HEK293T (cell line): ENCODE data around the gene EDN1.

ENCODE experiments used
- CTCF ChIA-PET: fragments of 350-600 bp; formaldehyde crosslinking; extraction: SDS; loops from one replicate; lab custom pipeline; 2021; ENCODE audit warnings: antibody characterized with exemption, inconsistent platforms; lab: Yijun Ruan, JAX
- POLR2A ChIA-PET: fragments of 350-600 bp; formaldehyde crosslinking; extraction: SDS; loops from one replicate; lab custom pipeline; 2020; ENCODE audit warnings: antibody characterized with exemption, inconsistent platforms; lab: Yijun Ruan, JAX
- DNase-seq: peaks from one replicate; pipeline ENCODE4 v3.0.0; 2012; ENCODE audit warnings: mixed read lengths; ENCODE audit errors: extremely low spot score
- ARNT ChIP-seq: fragments of 450-650 bp; IDR thresholded peaks from 2 replicates; pipeline ENCODE4 v1.6.1; 2017; ENCODE audit warnings: mild to moderate bottlenecking
- BHLHE40 ChIP-seq: fragments of 450-650 bp; IDR thresholded peaks from 2 replicates; pipeline ENCODE4 v1.6.1; 2016; ENCODE audit warnings: mild to moderate bottlenecking, moderate library complexity, borderline replicate concordance
- CTBP1 ChIP-seq: fragments of 450-650 bp; IDR thresholded peaks from 2 replicates; pipeline ENCODE4 v1.6.1; 2016; ENCODE audit warnings: borderline replicate concordance
- ELF4 ChIP-seq: fragments of 450-650 bp; IDR thresholded peaks from 2 replicates; pipeline ENCODE4 v1.6.1; 2017; ENCODE audit warnings: antibody characterized with exemption
- FOXA1 ChIP-seq: fragments of 450-650 bp; IDR thresholded peaks from 2 replicates; pipeline ENCODE4 v1.6.1; 2016; ENCODE audit warnings: mild to moderate bottlenecking
- FOXK2 ChIP-seq: fragments of 450-650 bp; IDR thresholded peaks from 2 replicates; pipeline ENCODE4 v1.6.1; 2016; ENCODE audit warnings: mild to moderate bottlenecking
- FOXM1 ChIP-seq: fragments of 450-650 bp; IDR thresholded peaks from 2 replicates; pipeline ENCODE4 v1.6.1; 2017; ENCODE audit warnings: mild to moderate bottlenecking, borderline replicate concordance
- HDGF ChIP-seq: fragments of 450-650 bp; IDR thresholded peaks from 2 replicates; pipeline ENCODE4 v1.6.1; 2017; ENCODE audit warnings: antibody characterized with exemption, borderline replicate concordance
- L3MBTL2 ChIP-seq: fragments of 450-650 bp; conservative IDR thresholded peaks from 2 replicates; pipeline ENCODE4 v1.6.1; 2016; ENCODE audit warnings: mild to moderate bottlenecking
- LEF1 ChIP-seq: fragments of 450-650 bp; IDR thresholded peaks from 2 replicates; pipeline ENCODE4 v1.6.1; 2017; ENCODE audit warnings: mild to moderate bottlenecking, borderline replicate concordance
- NFRKB ChIP-seq: fragments of 450-650 bp; IDR thresholded peaks from 2 replicates; pipeline ENCODE4 v1.6.1; 2016; ENCODE audit warnings: mild to moderate bottlenecking, moderate library complexity
- SP1 ChIP-seq: fragments of 450-650 bp; IDR thresholded peaks from 2 replicates; pipeline ENCODE4 v1.6.1; 2017
- SUZ12 ChIP-seq: fragments of 450-650 bp; IDR thresholded peaks from 2 replicates; pipeline ENCODE4 v1.6.1; 2016; ENCODE audit warnings: mild to moderate bottlenecking
- TARDBP ChIP-seq: fragments of 450-650 bp; IDR thresholded peaks from 2 replicates; pipeline ENCODE4 v1.6.1; 2016
- ZNF384 ChIP-seq: fragments of 450-650 bp; IDR thresholded peaks from 2 replicates; pipeline ENCODE4 v1.6.1; 2016
- TF ChIP-seq, protein P1 (sequence below): fragments of 450-650 bp; IDR thresholded peaks from 2 replicates; pipeline ENCODE4 v1.6.1; 2016

EDN1 gene

DNA sequence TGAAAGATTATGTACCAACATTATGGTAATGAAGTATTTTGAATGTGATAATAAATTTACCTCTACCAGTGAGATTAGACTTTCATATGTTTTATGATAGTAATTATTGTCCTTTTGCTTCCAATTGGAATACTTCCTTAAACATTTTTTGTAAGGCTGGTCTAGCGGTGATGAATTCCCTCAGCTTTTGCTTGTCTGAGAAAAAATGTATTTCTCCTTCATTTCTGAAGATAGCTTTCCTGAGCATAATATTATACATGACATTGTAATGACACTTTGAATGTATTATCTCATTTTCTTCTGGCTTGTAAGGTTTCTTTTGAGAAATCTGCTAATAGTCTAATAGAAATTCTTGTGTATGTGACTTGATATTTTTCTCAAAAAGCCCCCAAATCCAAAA is 18.6 kb upstream of the EDN1 start:
- CTCF ChIA-PET, result no interaction called here
- TF ChIP-seq L3MBTL2 (no peak), LEF1 (no peak), SUZ12 (no peak), SP1 (no peak), FOXK2 (no peak), ELF4 (no peak), ZNF384 (no peak), FOXA1 (no peak), NFRKB (no peak), TARDBP (no peak), ARNT (no peak), CTBP1 (no peak)
- TF ChIP-seq, protein P1, sequence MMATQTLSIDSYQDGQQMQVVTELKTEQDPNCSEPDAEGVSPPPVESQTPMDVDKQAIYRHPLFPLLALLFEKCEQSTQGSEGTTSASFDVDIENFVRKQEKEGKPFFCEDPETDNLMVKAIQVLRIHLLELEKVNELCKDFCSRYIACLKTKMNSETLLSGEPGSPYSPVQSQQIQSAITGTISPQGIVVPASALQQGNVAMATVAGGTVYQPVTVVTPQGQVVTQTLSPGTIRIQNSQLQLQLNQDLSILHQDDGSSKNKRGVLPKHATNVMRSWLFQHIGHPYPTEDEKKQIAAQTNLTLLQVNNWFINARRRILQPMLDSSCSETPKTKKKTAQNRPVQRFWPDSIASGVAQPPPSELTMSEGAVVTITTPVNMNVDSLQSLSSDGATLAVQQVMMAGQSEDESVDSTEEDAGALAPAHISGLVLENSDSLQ, result no peak

DNA sequence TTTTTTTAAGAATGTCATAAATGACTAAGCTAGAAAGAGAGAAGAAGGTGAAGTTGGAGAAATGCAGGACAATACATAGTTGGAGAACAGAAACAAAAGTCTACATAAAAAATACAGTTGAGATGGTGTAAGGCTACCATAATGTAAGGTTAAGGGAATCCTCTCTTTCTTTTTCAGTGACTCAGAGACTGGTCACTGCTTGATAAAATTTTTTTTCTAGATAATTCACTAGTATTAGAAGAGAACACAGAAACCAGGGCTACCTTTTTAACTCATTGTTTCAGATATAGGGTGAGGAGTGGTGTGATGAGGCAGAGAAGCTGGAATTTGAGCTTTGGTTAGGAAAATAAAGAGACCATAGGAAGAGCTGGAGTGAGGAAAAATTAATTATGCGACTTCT is 18.2 kb upstream of the EDN1 start:
- ChIA-PET CTCF (no interaction called here), POLR2A (no interaction called here)
- no peak for DNase-seq
- TF ChIP-seq LEF1 (no peak), CTBP1 (no peak), FOXK2 (no peak), FOXA1 (no peak), FOXM1 (no peak), HDGF (no peak), SP1 (no peak), TARDBP (no peak), ZNF384 (no peak), ARNT (no peak), SUZ12 (no peak), BHLHE40 (no peak), NFRKB (no peak), L3MBTL2 (no peak), ELF4 (no peak)
- TF ChIP-seq, protein P1, result no peak

More for the DNA sequence above, 18.6 kb upstream of the EDN1 start:
- POLR2A ChIA-PET, result no interaction called here
- no peak for DNase-seq

DNA sequence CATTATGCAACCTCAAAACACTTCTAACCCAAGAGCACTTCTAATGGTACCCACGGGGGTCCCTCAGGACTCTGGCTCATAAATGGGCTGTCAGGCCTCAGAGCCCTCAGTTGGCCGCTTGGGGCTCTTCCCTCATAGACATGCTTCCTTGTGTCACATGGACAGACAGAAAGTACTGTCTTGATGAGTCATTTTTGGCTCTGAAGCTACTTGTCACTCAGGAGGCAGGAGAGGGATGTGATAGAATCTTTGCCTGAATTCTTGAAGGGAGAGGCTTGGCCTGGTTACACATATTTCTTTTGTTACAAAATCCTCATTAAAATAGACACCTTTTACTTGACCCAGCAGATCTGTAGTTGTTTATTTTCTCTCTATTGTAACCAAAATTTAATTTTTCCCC is 15.1 kb upstream of the EDN1 start:
- ChIA-PET CTCF (no interaction called here), POLR2A (no interaction called here)
- TF ChIP-seq NFRKB (no peak), ELF4 (no peak), ZNF384 (no peak), FOXM1 (no peak), LEF1 (no peak), FOXA1 (no peak), ARNT (no peak), SP1 (no peak), TARDBP (no peak)
- DNase-seq, result no peak

DNA sequence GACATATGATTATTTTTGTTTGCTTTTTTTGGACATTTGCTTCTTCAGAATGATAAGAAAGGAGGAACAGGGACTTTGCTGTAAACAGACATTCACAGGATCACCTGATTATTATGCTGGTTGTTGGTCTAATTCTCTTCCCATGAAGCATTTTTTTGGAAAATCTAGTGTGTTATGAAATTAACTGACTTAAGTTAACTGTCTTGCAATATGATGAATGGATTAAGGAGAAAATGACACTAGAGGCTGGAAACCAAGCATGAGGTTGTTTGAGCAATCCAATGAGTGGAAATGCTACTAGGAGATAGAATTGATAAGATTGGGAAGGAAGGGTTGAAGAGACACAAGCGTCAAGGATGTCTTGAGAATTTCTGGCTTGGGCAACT is 13.2 kb upstream of the EDN1 start:
- DNase-seq, result no peak
- ChIA-PET POLR2A (no interaction called here), CTCF (no interaction called here)
- no peak for TF ChIP-seq FOXA1
- no peak for TF ChIP-seq ZNF384
- no peak for TF ChIP-seq TARDBP
- no peak for TF ChIP-seq BHLHE40
- no peak for TF ChIP-seq NFRKB
- no peak for TF ChIP-seq L3MBTL2
- no peak for TF ChIP-seq LEF1
- no peak for TF ChIP-seq FOXK2
- TF ChIP-seq, protein P1, result no peak
- no peak for TF ChIP-seq CTBP1
- no peak for TF ChIP-seq HDGF
- no peak for TF ChIP-seq ELF4
- no peak for TF ChIP-seq ARNT
- TF ChIP-seq FOXM1, result no peak
- TF ChIP-seq SUZ12, result no peak

DNA sequence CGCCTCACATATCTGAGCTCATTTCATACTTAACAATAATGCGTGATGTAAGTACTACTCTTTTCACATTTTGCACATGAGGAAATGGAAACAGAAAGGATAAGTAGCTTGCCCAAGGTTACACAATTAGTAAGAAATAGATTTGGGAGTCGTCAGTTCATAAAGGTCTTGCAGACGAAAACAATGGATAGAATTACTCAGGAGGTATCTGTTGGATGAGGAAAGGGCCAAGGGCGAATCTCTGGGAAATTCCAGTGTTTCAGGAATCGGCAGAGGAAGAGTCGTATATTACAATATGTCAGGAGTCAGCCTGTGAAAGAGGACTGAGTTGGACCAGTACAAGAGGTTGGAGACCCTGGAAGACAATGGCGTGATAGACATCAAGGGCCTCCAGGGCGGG is 12.8 kb upstream of the EDN1 start:
- ChIA-PET CTCF (no interaction called here), POLR2A (no interaction called here)
- DNase-seq, result no peak
- TF ChIP-seq, protein P1, result no peak
- TF ChIP-seq FOXM1 (no peak), FOXA1 (no peak), HDGF (no peak)

DNA sequence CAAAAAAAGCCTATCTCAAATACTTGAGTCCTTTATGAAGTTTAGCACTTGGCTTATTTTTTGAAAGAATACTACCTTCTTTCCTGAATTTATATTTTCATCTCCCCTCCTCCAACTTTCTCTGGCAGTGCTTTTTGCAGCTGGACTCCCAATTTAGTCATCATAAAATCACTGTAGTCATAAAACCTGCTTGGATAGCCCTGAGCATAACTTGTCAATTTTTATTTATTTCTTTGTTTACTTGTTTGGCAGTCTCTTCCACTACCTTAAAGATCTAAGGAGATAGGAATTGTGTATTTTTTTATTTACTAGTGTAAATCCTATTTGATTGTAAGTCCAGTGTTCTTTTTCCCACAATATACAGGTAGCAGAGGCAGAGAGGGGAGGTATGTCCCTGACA is 11.2 kb upstream of the EDN1 start:
- TF ChIP-seq HDGF (no peak), SUZ12 (no peak), FOXM1 (no peak), FOXK2 (no peak), TARDBP (no peak), LEF1 (no peak), BHLHE40 (no peak), L3MBTL2 (no peak)
- CTCF ChIA-PET, result interaction anchor here (0.7 to 3.0 kb wide), 2 partner anchors 11 to 79 kb away, joined by 6 to 14 read pairs; partner anchors contain the start of gene EDN1
- DNase-seq, result no peak
- POLR2A ChIA-PET, result no interaction called here
